ENCODE results near the gene SUN2. TPM values are rescaled to one million over a fixed set of nuclear protein-coding genes. Genes with fewer than 3 reads are reported as not detected.

Gene SUN2
- total RNA-seq, 1 donor from 2014 or later = 896 TPM

GRCh38 chr22:38733329-38733723 lies 22.5 kb downstream of the SUN2 start:
- H3K4me1 ChIP-seq = peaks cover 20 to 22% of the 10 kb centered on the region in 2 donors
- intact Hi-C loops (cut with DNase I) = no loop called here
- H3K27me3 ChIP-seq = no peaks in the 10 kb centered on the region
- no peak for DNase-seq (ENCODE audit: low spot score in 2 of 2)
- TF ChIP-seq CTCF (IDR thresholded peaks at IDR 0.05) = peak; percentile 51 to 60 (median 53)
- no peaks in the 10 kb centered on the region for H3K9me3 ChIP-seq
- H3K27ac ChIP-seq = peak overlapping the region; percentile 69 to 83
- H3K4me3 ChIP-seq = no peak overlapping the region
- H3K36me3 ChIP-seq = peaks cover 67 to 82% of the 10 kb centered on the region in 2 donors

- H3K27ac ChIP-seq = peak overlapping the region; percentile 69 to 83
- H3K4me1 ChIP-seq = peaks cover 20 to 22% of the 10 kb centered on the region in 2 donors
- intact Hi-C loops (cut with DNase I) = no loop called here
- peaks cover 67 to 82% of the 10 kb centered on the region in 2 donors for H3K36me3 ChIP-seq
- no peaks in the 10 kb centered on the region for H3K9me3 ChIP-seq
- no peak for DNase-seq (ENCODE audit: low spot score in 2 of 2)
- no peak for TF ChIP-seq CTCF (IDR thresholded peaks at IDR 0.05)
- peak overlapping the region in 1 of 2 donors; percentile 11 for H3K4me3 ChIP-seq
- no peaks in the 10 kb centered on the region for H3K27me3 ChIP-seq
Observed at GRCh38 chr22:38732251-38732815, 23.5 kb downstream of the SUN2 start.

- no peak overlapping the region for H3K4me3 ChIP-seq
- no peak for DNase-seq (ENCODE audit: low spot score in 2 of 2)
- H3K36me3 ChIP-seq = peaks cover 67 to 82% of the 10 kb centered on the region in 2 donors
- H3K27ac ChIP-seq = peak overlapping the region; percentile 69 to 83
- no peaks in the 10 kb centered on the region for H3K9me3 ChIP-seq
- H3K4me1 ChIP-seq = peaks cover 20 to 22% of the 10 kb centered on the region in 2 donors
- H3K27me3 ChIP-seq = no peaks in the 10 kb centered on the region
- intact Hi-C loops (cut with DNase I) = no loop called here
- TF ChIP-seq CTCF (IDR thresholded peaks at IDR 0.05) = no peak
Observed at GRCh38 chr22:38731703-38732161, 24.1 kb downstream of the SUN2 start.

GRCh38 chr22:38730411-38730871 lies 25.4 kb downstream of the SUN2 start:
- H3K4me1 ChIP-seq = peaks cover 20 to 22% of the 10 kb centered on the region in 2 donors
- no peak for DNase-seq (ENCODE audit: low spot score in 2 of 2)
- intact Hi-C loops (cut with DNase I) = no loop called here
- H3K27ac ChIP-seq = peak overlapping the region in 1 of 2 donors; percentile 69
- H3K36me3 ChIP-seq = peaks cover 67 to 82% of the 10 kb centered on the region in 2 donors
- H3K27me3 ChIP-seq = no peaks in the 10 kb centered on the region
- no peak overlapping the region for H3K4me3 ChIP-seq
- TF ChIP-seq CTCF (IDR thresholded peaks at IDR 0.05) = no peak
- no peaks in the 10 kb centered on the region for H3K9me3 ChIP-seq

GRCh38 chr22:38729946-38730345 lies 25.9 kb downstream of the SUN2 start:
- H3K9me3 ChIP-seq = no peaks in the 10 kb centered on the region
- H3K27ac ChIP-seq = no peak overlapping the region
- H3K4me1 ChIP-seq = peaks cover 20 to 22% of the 10 kb centered on the region in 2 donors
- DNase-seq (ENCODE audit: low spot score in 2 of 2) = no peak
- H3K36me3 ChIP-seq = peaks cover 67 to 81% of the 10 kb centered on the region in 2 donors
- no peak overlapping the region for H3K4me3 ChIP-seq
- H3K27me3 ChIP-seq = no peaks in the 10 kb centered on the region
- intact Hi-C loops (cut with DNase I) = no loop called here
- TF ChIP-seq CTCF (IDR thresholded peaks at IDR 0.05) = no peak

All from ascending aorta (tissue), 2 donors.